Nephron (organoid): ENCODE results near the gene TMEM18.
A peak's percentile ranks its signal among the peaks of the same experiment; 100 is the strongest.

ENCODE experiments used
- H3K27ac Mint-ChIP-seq, 3 experiments: 2 replicates each; pipeline ENCODE4 v1.8.0; 2020; ENCODE audit warnings: mixed read lengths in 3 of 3, mild to moderate bottlenecking in 2 of 3, moderate library complexity in 1 of 3
- H3K27me3 Mint-ChIP-seq: 2 replicates; pipeline ENCODE4 v1.8.0; 2021; ENCODE audit warnings: low read depth, mild to moderate bottlenecking, moderate library complexity, mixed read lengths
- H3K36me3 Mint-ChIP-seq: 2 replicates; pipeline ENCODE4 v1.8.0; 2020; ENCODE audit warnings: low read depth, mixed read lengths
- H3K4me1 Mint-ChIP-seq: 2 replicates; pipeline ENCODE4 v1.8.0; 2020; ENCODE audit warnings: mixed read lengths
- H3K4me3 Mint-ChIP-seq, 3 experiments: 2 replicates each; pipeline ENCODE4 v1.8.0; 2020; ENCODE audit warnings: mild to moderate bottlenecking in 3 of 3, mixed read lengths in 3 of 3, moderate library complexity in 2 of 3
- H3K9me3 Mint-ChIP-seq: 2 replicates; pipeline ENCODE4 v1.8.0; 2020; ENCODE audit warnings: mixed read lengths
- CTCF ChIP-seq, 3 experiments: fragments of 200-600 bp; sonication (generic); IDR thresholded peaks; one replicate each; pipeline ENCODE4 v1.5.0; 2021; ENCODE audit warnings: antibody characterized with exemption in 3 of 3; ENCODE audit not compliant: unreplicated experiment in 3 of 3

The TMEM18 gene

GRCh38 chr2:671072-671471 lies 6.1 kb downstream of the TMEM18 start:
- Mint-ChIP-seq H3K27me3 (no peaks in the 10 kb centered on the region), H3K4me1 (peaks cover 30% of the 10 kb centered on the region)

DNA sequence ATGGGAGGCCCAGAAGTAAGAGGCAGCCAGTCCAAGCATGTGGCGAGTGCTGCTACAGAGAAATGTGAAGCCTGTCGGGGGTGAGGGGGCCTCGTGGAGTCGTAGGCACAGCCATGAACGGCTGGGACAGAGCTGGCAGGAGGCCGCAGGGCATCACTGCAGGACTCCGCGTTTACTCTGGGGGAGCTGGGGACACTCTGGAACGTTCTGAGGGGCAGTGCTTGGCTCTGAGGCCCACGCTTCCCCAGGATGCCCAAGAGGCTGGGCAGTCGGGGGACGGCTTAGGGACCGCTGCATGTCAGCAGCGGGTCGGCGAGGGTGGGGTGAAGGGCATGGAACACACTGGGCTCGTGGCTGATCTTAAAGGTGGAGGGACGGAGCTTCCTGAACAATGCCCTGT lies 6.6 kb downstream of the TMEM18 start:
- peaks cover 56% of the 10 kb centered on the region for H3K36me3 Mint-ChIP-seq
- peaks cover 5% of the 10 kb centered on the region for H3K9me3 Mint-ChIP-seq
- peaks cover 26% of the 10 kb centered on the region for H3K4me1 Mint-ChIP-seq
- H3K27me3 Mint-ChIP-seq = no peaks in the 10 kb centered on the region
- TF ChIP-seq CTCF (IDR thresholded peaks at IDR 0.05; ENCODE audit: unreplicated experiment in 3 of 3) = no peak
- no peak overlapping the region for H3K27ac Mint-ChIP-seq
- no peak overlapping the region for H3K4me3 Mint-ChIP-seq

More at GRCh38 chr2:671072-671471, 6.1 kb downstream of the TMEM18 start:
- TF ChIP-seq CTCF (IDR thresholded peaks at IDR 0.05; ENCODE audit: unreplicated experiment in 3 of 3) = no peak
- Mint-ChIP-seq H3K4me3 (no peak overlapping the region), H3K27ac (no peak overlapping the region), H3K9me3 (peaks cover 3% of the 10 kb centered on the region), H3K36me3 (peaks cover 52% of the 10 kb centered on the region)

DNA sequence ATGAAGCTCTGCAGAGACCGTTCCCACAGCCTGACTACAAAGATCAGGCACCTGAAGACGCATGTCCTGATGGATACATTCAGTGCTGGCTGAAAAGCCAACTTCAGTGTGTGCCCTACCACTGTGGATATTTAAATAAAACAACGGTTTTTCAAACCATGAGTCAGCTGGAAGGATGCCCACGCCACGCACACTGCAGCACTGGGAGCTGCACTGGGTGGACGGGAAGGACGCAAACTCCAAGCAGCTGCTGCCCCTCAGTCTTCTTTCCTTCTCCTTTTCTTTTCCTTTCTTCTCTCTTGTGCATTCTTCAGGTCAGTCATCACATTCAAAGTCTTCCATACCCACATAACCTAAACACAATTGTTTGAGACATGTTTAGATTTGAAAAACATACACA lies 7.9 kb downstream of the TMEM18 start:
- no peak for TF ChIP-seq CTCF (IDR thresholded peaks at IDR 0.05; ENCODE audit: unreplicated experiment in 3 of 3)
- no peak overlapping the region for H3K4me3 Mint-ChIP-seq
- H3K27ac Mint-ChIP-seq = no peak overlapping the region
- H3K27me3 Mint-ChIP-seq = no peaks in the 10 kb centered on the region
- H3K4me1 Mint-ChIP-seq = peaks cover 13% of the 10 kb centered on the region
- H3K9me3 Mint-ChIP-seq = peaks cover 16% of the 10 kb centered on the region
- peaks cover 69% of the 10 kb centered on the region for H3K36me3 Mint-ChIP-seq

DNA sequence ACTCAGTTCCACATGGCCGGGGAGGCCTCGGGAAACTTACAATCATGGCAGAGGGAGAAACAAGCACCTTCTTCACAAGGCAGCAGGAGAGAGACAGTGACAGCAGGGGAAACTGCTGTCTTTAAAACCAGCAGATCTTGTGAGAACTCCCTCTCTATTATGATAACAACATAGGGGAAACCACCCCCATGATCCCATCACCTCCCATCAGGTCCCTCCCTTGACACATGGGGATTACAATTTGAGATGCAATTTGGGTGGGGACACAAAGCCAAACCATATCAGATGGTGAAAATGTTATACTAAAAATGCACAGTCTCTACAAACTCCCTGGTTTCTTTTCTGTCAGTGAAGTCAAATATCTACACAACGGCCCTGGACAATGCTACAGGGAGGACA lies 9.2 kb downstream of the TMEM18 start:
- Mint-ChIP-seq H3K4me3 (no peak overlapping the region), H3K27ac (no peak overlapping the region), H3K27me3 (no peaks in the 10 kb centered on the region), H3K9me3 (peaks cover 19% of the 10 kb centered on the region), H3K36me3 (peaks cover 78% of the 10 kb centered on the region), H3K4me1 (peaks cover 7% of the 10 kb centered on the region)
- no peak for TF ChIP-seq CTCF (IDR thresholded peaks at IDR 0.05; ENCODE audit: unreplicated experiment in 3 of 3)

DNA sequence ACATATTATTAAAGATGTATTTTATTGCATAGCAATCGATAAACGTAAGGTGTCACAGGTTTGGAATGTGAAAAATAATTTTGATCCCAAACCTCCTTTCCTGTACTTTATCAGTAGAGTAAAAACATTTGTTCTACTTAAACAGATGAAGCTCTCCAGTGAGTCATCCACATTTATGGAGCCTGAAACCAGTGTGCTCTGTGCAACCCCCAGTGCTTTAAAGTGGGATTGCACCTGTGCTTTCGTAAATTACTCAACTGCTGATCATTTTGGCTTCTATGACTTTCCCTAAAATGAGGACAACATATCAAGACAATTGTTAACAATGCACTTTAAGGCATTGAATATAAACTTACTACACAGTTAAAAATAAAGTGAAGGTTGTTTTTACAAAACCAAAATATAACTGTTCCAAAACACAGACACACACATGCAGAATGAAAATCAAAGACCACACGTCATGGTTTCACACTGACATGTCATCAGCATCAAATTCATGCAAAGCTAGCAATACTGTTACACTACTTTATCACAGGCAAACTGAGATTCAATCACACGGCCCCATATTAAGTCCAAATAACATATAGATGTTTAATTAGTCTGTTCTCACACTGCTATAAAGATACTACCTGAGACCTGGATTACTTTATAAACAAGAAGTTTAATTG lies 9.7 kb downstream of the TMEM18 start:
- TF ChIP-seq CTCF (IDR thresholded peaks at IDR 0.05; ENCODE audit: unreplicated experiment in 3 of 3) = peak; percentile 43 to 52 (median 51)
- Mint-ChIP-seq H3K27me3 (no peaks in the 10 kb centered on the region), H3K27ac (no peak overlapping the region)

DNA sequence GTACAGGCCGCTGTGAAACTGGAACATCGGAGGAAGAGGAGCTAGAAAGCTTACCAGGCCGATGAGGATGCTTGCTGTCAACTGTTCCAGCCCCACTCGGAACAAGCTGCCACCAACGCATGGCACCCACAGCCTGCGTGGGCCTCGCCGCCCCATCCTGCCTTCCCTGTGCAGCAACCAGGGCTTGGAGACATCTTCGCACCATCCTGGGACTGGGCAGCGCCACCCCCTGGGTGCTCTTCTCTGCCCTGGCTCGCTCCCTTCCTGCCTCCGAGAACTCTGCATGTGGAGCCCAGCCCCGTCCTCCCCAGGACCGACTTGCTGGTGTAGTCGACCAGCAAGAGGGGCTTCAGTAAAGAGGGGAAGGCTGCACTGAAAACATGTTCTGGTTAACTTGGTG lies 10.8 kb downstream of the TMEM18 start:
- peaks cover 74% of the 10 kb centered on the region for H3K36me3 Mint-ChIP-seq
- no peak overlapping the region for H3K4me3 Mint-ChIP-seq
- no peak overlapping the region for H3K27ac Mint-ChIP-seq
- no peaks in the 10 kb centered on the region for H3K27me3 Mint-ChIP-seq
- TF ChIP-seq CTCF (IDR thresholded peaks at IDR 0.05; ENCODE audit: unreplicated experiment in 3 of 3) = no peak
- peaks cover 19% of the 10 kb centered on the region for H3K9me3 Mint-ChIP-seq
- peaks cover 7% of the 10 kb centered on the region for H3K4me1 Mint-ChIP-seq

More for the DNA sequence above, 9.7 kb downstream of the TMEM18 start:
- H3K4me3 Mint-ChIP-seq = no peak overlapping the region
- peaks cover 7% of the 10 kb centered on the region for H3K4me1 Mint-ChIP-seq
- H3K36me3 Mint-ChIP-seq = peaks cover 74% of the 10 kb centered on the region
- peaks cover 19% of the 10 kb centered on the region for H3K9me3 Mint-ChIP-seq
